SKM-1 treated with dmso at 0.1 percent for 144 hours (cell line): ENCODE data around the gene POU6F1.
"Not testable (repeated sequence)": the region's sequence is repeated elsewhere in the genome, so short reads cannot be mapped to it uniquely, and the experiment has no call there.

ENCODE experiments used
- DNase-seq: peaks from one replicate; lab custom pipeline; 2025; ENCODE audit not compliant: unreplicated experiment; lab: John Stamatoyannopoulos, UW

Gene POU6F1

DNA sequence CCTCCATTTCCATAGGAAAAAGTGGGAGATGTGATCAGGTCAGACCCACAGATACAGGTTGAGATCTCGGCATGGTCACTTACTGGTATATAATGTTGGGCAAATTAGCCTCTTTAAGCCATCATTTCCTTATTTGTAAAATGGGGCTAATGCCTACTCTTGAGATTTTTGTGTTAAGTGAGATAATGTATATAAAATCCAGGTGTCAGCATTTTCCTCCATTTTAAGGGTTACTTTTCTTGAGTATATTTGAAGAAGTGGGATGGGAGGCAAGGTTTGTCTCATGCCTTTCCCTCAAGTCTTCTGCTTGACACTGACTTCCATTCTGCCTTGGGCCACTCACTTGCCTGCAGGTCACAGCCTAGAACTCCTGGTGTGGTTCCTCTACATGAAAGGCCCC is 10.1 kb upstream of the POU6F1 start:
- DNase-seq: no peak

GRCh38 chr12:51227112-51227511 is 9.2 kb upstream of the POU6F1 start:
- not testable (repeated sequence) for DNase-seq

DNA sequence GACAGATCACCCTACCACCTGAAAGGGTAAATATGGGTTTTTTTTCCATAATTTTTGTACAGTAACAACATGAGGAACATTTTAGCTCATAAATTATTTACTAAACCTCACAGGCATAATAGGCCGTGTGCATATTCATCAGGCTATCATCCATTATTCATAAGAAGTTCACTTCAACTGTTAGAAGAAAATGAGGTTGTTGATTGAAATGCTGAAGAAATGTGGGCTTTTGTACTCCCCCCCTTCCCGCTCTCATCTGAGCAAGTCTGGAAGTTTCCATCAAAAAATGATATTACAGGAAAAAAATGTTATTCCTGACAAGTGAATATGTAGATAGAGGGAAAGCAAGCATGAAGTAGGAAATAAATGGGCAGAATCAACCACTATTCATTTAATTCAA is 7.9 kb upstream of the POU6F1 start:
- DNase-seq: no peak

GRCh38 chr12:51225234-51225633 is 7.4 kb upstream of the POU6F1 start:
- no peak for DNase-seq

DNA sequence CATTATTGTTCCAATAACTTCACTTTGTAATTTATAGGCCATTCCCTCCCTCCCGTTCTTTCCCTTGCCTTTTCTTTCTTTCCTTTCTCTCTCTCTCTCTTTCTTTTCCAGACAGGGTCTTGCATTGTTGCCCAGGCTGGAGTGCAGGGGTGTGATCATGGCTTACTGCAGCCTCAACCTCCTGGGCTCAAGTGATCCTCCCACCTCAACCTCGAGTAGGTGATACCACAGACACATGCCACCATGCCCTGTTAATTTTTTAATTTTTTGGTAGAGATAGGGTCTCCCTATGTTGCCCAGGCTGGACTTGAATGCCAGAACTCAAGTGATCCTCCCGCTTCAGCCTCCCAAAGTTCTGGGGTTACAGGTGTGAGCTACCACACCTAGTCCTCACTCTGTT is 6.8 kb upstream of the POU6F1 start:
- no peak for DNase-seq

DNA sequence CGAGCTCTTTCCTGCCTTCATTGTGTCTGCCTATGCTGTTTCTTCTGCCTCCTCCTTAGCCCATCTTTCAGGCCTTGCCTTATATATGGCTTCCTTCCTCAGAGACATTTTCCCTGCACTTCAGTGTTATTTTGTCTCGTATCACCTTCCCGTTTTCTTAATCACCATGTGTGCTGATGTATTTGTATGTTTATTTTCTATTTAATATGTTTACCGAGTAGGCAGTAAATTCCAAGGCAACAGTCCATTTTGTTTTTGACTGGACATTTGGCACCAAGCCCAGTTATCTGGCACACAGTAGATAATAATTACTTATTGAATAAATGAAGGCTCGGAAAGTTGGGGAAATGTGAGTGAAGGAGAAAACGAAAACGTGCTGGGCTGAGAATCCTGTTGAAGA is 4.6 kb upstream of the POU6F1 start:
- DNase-seq: no peak

- DNase-seq: not testable (repeated sequence)
Observed at GRCh38 chr12:51219857-51220256, 2.0 kb upstream of the POU6F1 start.

- DNase-seq: no peak
Observed at GRCh38 chr12:51219322-51219721, 1.5 kb upstream of the POU6F1 start.

- no peak for DNase-seq
Observed at GRCh38 chr12:51218607-51219161, 822 bp upstream of the POU6F1 start.

- no peak for DNase-seq
Observed at GRCh38 chr12:51217133-51217967, 512 bp downstream of the POU6F1 start.

- DNase-seq: no peak
Observed at GRCh38 chr12:51216642-51217041, 1.2 kb downstream of the POU6F1 start.

DNA sequence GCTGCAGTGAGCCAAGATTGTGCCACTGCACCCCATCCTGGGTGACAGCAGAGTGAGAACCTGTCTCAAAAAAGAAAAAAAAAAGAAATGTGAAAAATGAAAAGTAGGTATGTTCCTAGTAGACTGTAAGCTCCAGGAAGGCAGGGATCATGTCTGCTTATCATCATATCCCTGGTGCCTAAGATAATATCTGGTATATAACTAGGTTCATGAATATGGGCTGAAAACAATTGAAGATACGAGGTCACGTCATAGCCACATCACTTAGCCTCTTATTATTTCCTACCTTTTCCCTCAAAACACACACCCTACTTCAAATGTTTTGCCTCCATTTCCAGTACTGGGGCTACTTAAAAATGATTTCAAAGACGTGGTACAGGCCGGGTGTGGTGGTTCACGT is 3.0 kb downstream of the POU6F1 start:
- no peak for DNase-seq

DNA sequence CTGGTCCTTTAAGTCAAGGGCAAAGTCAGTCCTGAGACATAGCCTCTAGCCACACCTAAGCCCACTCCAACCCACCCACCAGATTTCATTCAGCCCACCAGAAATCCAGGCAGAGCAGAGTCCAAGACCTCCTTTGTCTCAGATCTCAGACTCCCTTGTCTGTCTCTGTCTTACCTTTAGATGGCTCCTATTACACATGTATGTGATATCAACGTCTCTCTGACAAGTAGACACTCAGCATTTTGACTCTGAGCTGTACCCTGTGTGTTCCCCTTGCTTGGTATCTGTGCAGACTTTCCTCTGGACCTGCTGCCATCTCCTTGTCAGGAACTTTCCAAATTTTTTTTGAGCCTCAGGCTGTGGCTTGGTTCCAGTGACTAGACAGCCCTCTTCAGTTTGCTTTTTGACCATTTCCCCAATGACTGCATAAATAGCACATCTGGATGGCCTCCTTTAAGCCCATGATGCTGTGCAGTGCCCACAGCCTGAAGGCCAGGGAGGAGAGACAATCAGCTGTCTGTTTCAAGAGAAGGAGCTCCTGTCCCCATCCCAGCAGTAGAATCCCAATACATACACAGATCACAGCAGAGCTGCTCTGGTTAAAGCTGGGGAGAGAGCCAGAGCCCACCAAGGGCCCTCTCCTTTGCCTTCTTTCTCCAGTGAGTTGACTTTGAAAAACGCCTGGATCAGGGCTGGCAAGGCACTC is 7.0 kb downstream of the POU6F1 start:
- DNase-seq: no peak

DNA sequence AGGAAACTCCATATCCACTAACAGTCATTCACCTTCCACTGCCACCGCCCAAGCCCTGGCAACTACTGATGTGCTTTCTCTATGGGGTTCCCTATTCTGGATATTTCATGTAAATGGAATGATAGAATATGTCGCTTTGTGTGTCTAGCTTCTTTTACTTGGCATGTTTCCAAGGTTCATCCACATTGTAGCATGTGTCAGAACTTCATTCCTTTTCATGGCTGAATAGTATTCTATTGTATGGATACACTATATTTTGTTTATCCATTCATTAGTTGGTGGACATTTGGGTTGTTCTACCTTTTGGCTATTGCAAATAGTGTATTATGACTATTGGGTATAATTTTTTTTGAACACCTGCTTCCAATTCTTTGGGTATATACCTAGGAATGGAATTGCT is 8.6 kb downstream of the POU6F1 start:
- no peak for DNase-seq

- DNase-seq: no peak
Observed at GRCh38 chr12:51208016-51208660, 9.7 kb downstream of the POU6F1 start.

- no peak for DNase-seq
Observed at GRCh38 chr12:51205350-51205749, 12.5 kb downstream of the POU6F1 start.

DNA sequence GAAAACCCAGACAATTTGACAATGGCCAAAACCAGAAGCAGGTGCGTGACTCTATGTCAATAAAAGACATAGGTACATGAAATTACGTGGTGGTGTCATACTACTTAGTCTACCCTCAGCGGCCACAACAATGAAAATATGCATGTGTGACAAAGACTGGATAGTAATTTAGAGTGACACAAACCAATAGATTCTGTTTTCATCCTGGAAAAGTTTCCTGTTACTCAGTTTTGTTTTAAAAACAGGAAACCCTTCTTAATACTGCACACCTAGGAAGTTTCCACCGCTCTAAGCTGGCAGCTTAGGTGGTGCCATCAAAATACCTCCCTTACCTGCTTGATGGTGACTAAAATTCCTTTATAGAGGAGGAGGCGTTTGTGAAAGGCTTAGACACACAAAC is 15.1 kb downstream of the POU6F1 start:
- DNase-seq: no peak

DNA sequence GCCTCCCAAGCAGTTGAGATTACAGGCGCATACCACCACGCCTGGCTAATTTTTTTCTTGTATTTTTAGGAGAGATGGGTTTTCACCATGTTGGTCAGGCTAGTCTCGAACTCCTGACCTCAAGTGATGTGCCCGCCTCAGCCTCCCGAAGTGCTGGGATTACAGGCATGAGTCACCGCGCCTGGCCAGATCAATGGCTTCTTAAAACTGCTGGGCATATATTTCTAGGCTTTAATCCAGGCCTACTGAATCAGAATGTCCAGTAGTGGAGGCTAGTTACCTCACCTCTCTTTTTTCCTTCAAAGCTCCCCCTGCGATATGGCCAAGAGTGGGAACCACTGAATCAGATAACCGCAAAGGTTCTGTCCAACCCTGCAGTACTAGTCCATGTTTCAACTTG is 17.1 kb downstream of the POU6F1 start:
- DNase-seq: no peak

- DNase-seq: no peak
Observed at GRCh38 chr12:51200156-51200555, 17.7 kb downstream of the POU6F1 start.

GRCh38 chr12:51199366-51199945 is 18.4 kb downstream of the POU6F1 start:
- no peak for DNase-seq
